ENCODE results near the gene EN2. TPM values are rescaled to one million over a fixed set of nuclear protein-coding genes. Genes with fewer than 3 reads are reported as not detected.

The EN2 gene
- total and polyA plus RNA-seq, 2 of the 13 experiments (the other 11 are each of a cell fraction or from before 2014, with no cell fraction given) = not detected

GRCh38 chr7:155509359-155509724 lies 51.4 kb downstream of the EN2 start:
- H3K79me2 ChIP-seq (ENCODE audit: insufficient read depth, low read length) = no peaks in the 10 kb centered on the region
- no peak overlapping the region for H3K27ac ChIP-seq (ENCODE audit: extremely low read length, insufficient read depth, low read length)
- H3K9ac ChIP-seq (ENCODE audit: insufficient read depth, low read depth, low read length) = no peak overlapping the region
- in situ Hi-C loops (cut with HindIII; ENCODE audit: extremely low pct_ligation_motif_present, low pct_unique_long_range_greater_than_20kb) = no loop called here
- H4K20me1 ChIP-seq (ENCODE audit: insufficient read depth, low read length) = no peaks in the 10 kb centered on the region; the same call in 1 of the 2 replicates
- intact Hi-C loops (cut with micrococcal nuclease; ENCODE audit: unreplicated experiment) = no loop called here
- DNase-seq (ENCODE audit: low spot score) (no peak), FAIRE-seq (no peak), ATAC-seq (no peak)
- ChIA-PET POLR2A (no interaction called here), CTCF (ENCODE audit: low intra/inter-chr PET ratio, low total read pairs) (no interaction called here)
- peak overlapping the region; percentile 48; the same call in 1 of the 2 replicates for H3K4me2 ChIP-seq (ENCODE audit: low read depth, low read length)
- no peaks in the 10 kb centered on the region for H3K36me3 ChIP-seq (replicated peaks in 1 of 2; ENCODE audit: control insufficient read depth in 1 of 2, insufficient read depth in 2 of 2, low read length in 2 of 2)
- H2AFZ ChIP-seq (ENCODE audit: low read length) = no peak overlapping the region
- no peak for TF ChIP-seq SOX13 (IDR thresholded peaks at IDR 0.05)
- no peak for TF ChIP-seq SOX13 (CRISPR knock-in tag; conservative IDR thresholded peaks at IDR 0.05 in 1 of 2, IDR thresholded peaks at IDR 0.05 in 1 of 2)
- no peak for TF ChIP-seq ATF1 (CRISPR knock-in tag; IDR thresholded peaks at IDR 0.05)
- no peak for TF ChIP-seq RBFOX2 (IDR thresholded peaks at IDR 0.05; ENCODE audit: low read depth, low read length)
- TF ChIP-seq HOXA5 (CRISPR knock-in tag; IDR thresholded peaks at IDR 0.05) = no peak
- no peak for TF ChIP-seq ZFP82 (CRISPR knock-in tag; IDR thresholded peaks at IDR 0.05; ENCODE audit: borderline replicate concordance)
- TF ChIP-seq ZNF207 (IDR thresholded peaks at IDR 0.05; ENCODE audit: borderline replicate concordance) = no peak
- no peak for TF ChIP-seq ZSCAN20 (CRISPR knock-in tag; IDR thresholded peaks at IDR 0.05; ENCODE audit: borderline replicate concordance)
- TF ChIP-seq ZNF639 (CRISPR knock-in tag; conservative IDR thresholded peaks at IDR 0.05) = no peak
- no peak for TF ChIP-seq ZNF503 (CRISPR knock-in tag; IDR thresholded peaks at IDR 0.05)
- TF ChIP-seq ZNF772 (CRISPR knock-in tag; IDR thresholded peaks at IDR 0.05) = no peak
- TF ChIP-seq ATF3 (CRISPR knock-in tag; IDR thresholded peaks at IDR 0.05) = no peak
- TF ChIP-seq ATF6 (CRISPR knock-in tag; conservative IDR thresholded peaks at IDR 0.05) = no peak
- no peak for TF ChIP-seq KDM5B (CRISPR knock-in tag; IDR thresholded peaks at IDR 0.05; ENCODE audit: borderline replicate concordance)
- TF ChIP-seq GPN1 (CRISPR knock-in tag; IDR thresholded peaks at IDR 0.05; ENCODE audit: borderline replicate concordance) = no peak
- no TSS peak for BruUV-seq (replicated peaks)
- H3K9me3 ChIP-seq (ENCODE audit: low read length) = no peaks in the 10 kb centered on the region
- H3K4me1 ChIP-seq (ENCODE audit: insufficient read depth, low read length) = 0 out of 2 replicates have a peak, but pooled peaks cover 11% of the 10 kb centered on the region
- peaks cover 3 to 80% of the 10 kb centered on the region in 2 experiments; a peak in 4 of 5 replicates for H3K27me3 ChIP-seq (ENCODE audit: control insufficient read depth in 1 of 2, insufficient read depth in 2 of 2, low read length in 2 of 2)
- H3K4me3 ChIP-seq (replicated peaks in 1 of 3; ENCODE audit: insufficient read depth in 1 of 3, low read depth in 2 of 3, low read length in 3 of 3) = peak overlapping the region in 1 of 3 experiments; percentile 42; a peak in 1 of 6 replicates
- 47% methylated on average over 14 of the region's 16 CpGs for WGBS (ENCODE audit: low lambda C conversion rate)

Data from HepG2 (cell line).